HG02571 (cell line): ENCODE results near the gene GRHL1.
"Not testable (repeated sequence)": the region's sequence is repeated elsewhere in the genome, so short reads cannot be mapped to it uniquely, and the experiment has no call there.

Experiments used
- ATAC-seq: cut with Tn5 transposase; IDR thresholded peaks from one replicate; pipeline ENCODE4 v1.9.1; 2021; ENCODE audit warnings: mild to moderate bottlenecking, moderate library complexity; ENCODE audit not compliant: unreplicated experiment

GRHL1 gene

GRCh38 chr2:10019602-10020400 lies 68.3 kb downstream of the GRHL1 start:
- ATAC-seq: no peak

GRCh38 chr2:10022041-10022421 lies 70.5 kb downstream of the GRHL1 start:
- no peak for ATAC-seq

GRCh38 chr2:10022445-10022844 lies 71.0 kb downstream of the GRHL1 start:
- ATAC-seq: no peak

GRCh38 chr2:10022966-10023662 lies 71.6 kb downstream of the GRHL1 start:
- ATAC-seq: no peak

DNA sequence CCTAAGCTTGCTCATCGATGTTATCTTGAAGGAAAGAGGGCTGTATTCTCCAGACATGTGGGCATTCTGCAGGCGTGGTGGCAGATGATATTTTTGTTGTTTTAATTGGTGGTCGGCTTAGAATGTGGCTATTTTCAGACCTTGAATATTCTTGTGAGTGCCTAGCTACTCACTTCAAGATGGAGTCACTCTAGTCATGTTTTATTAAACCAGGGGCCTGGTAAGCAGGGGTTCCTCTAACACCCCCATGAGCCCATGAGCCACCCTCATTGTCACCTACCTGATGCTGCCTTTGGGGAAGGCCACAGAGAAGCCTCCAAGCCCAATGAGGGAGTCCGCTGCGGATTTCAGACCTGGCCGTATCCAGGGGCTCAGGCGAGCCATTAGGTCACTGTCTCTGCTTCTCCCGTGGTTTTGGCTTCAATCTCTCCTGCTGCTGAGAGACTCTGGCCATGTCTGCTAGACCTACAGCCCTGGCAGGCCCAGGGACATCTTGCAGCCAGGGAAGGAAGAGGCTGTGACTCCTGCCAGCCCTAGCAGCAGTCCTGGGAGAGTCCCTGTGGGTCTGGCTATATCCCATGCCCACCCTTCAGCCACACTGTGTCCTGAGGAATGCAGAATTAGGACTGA lies 75.6 kb downstream of the GRHL1 start:
- ATAC-seq: no peak

GRCh38 chr2:10027660-10028330 lies 76.3 kb downstream of the GRHL1 start:
- ATAC-seq: no peak

- no peak for ATAC-seq
These were observed 77.0 kb downstream of the GRHL1 start for GRCh38 chr2:10028407-10028987.

- ATAC-seq: peak; percentile 75
These were observed 77.7 kb downstream of the GRHL1 start for GRCh38 chr2:10028988-10029874.

- no peak for ATAC-seq
These were observed 78.4 kb downstream of the GRHL1 start for GRCh38 chr2:10029875-10030223.

- no peak for ATAC-seq
These were observed 78.8 kb downstream of the GRHL1 start for GRCh38 chr2:10030311-10030736.

DNA sequence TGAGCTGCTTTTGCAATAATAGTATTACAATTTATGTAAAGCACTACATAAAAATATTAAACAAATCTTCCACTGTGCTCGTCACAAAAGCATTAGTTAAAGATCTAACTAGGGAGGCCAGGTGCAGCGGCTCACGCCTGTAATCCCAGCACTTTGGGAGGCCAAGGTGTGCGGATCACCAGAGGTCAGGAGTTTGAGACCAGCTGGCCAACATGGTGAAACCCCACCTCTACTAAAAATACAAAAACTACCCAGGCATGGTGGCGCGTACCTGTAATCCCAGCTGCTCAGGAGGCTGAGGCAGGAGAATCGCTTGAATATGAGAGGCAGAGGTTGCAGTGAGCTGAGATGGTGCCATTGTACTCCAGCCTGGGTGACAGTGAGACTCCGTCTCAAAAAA lies 79.3 kb downstream of the GRHL1 start:
- ATAC-seq: not testable (repeated sequence)

GRCh38 chr2:10031886-10032745 lies 80.6 kb downstream of the GRHL1 start:
- no peak for ATAC-seq

GRCh38 chr2:10032746-10033105 lies 81.2 kb downstream of the GRHL1 start:
- ATAC-seq: no peak

DNA sequence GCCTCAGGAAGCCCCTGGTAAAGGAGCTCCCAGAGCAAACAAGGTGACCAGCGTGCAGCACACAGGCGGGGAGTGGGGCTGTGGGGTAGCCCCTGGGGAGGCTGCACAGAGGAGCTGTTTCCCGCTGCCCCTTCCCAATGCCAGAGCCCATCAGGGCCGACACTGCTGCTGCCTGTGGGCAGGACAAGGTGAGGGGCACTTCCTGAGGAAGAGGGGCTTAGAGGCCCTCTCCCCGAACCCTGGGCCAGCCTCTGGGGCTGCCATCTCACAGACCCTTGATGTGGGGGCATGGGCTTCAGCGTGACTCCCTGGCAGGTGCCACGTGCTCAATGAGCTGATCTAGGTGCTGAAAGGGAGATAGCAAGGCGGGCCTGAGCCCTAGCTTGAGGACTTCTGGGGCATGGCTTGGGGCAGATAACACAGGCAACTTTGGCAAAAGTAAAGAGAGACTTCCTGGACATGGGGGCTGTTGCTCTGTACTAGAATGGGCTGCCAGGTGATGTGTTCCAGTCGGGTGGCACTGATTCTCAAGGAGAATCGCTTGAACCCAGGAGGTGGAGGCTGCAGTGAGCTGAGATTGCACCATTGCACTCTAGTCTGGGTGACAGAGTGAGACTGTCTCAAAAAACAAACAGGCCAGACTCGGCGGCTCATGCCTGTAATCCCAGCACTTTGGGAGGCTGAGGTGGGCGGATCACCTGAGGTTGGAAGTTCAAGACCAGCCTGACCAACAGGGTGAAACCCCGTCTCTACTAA lies 81.9 kb downstream of the GRHL1 start:
- ATAC-seq: no peak

- no peak for ATAC-seq
These were observed 83.0 kb downstream of the GRHL1 start for GRCh38 chr2:10034333-10035052.

- ATAC-seq: no peak
These were observed 83.5 kb downstream of the GRHL1 start for GRCh38 chr2:10035053-10035422.

DNA sequence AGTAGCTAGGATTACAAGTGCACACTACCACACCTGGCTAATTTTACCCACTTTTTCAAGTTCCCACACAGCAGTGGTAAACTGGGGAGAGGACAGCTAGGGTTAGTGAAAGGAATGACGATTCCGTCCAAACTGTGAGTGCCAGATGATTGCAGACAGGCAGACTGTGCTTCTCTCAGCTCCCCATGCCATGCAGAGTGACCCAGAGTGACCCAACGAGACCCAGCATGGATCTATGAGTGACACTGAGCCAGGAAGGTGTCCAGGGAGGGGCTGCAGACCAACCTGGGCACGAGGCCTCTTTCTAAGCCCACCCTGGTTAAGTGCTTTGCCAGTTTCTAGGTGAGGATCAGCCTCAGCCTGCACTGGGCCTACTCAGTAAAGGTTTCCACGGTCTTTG lies 84.1 kb downstream of the GRHL1 start:
- ATAC-seq: no peak
